NCI-H1092 (cell line): ENCODE measurements around the gene DDX23.

Source experiments
- DNase-seq: peaks from one replicate; lab custom pipeline; 2025; lab: John Stamatoyannopoulos, UW

The DDX23 gene

GRCh38 chr12:48823281-48823680 lies 28.7 kb downstream of the DDX23 start:
- no peak for DNase-seq

GRCh38 chr12:48822711-48823110 lies 29.3 kb downstream of the DDX23 start:
- no peak for DNase-seq

- no peak for DNase-seq
These were observed 29.8 kb downstream of the DDX23 start for GRCh38 chr12:48822139-48822538.

- no peak for DNase-seq
These were observed 31.8 kb downstream of the DDX23 start for GRCh38 chr12:48819986-48820725.

- no peak for DNase-seq
These were observed 33.0 kb downstream of the DDX23 start for GRCh38 chr12:48818831-48819590.

GRCh38 chr12:48817873-48818830 lies 33.8 kb downstream of the DDX23 start, which contains the start of gene CACNB3:
Gene CACNB3, plus strand, starts transcription at chr12:48818496. Its CDS starts 434 bp downstream, at chr12:48818930.
- DNase-seq, result peak; percentile 38

- no peak for DNase-seq
These were observed 35.7 kb downstream of the DDX23 start for GRCh38 chr12:48816143-48816854.

- peak; percentile 54 for DNase-seq
These were observed 36.5 kb downstream of the DDX23 start for GRCh38 chr12:48815126-48816110.

GRCh38 chr12:48814262-48815125 lies 37.5 kb downstream of the DDX23 start:
- peak; percentile 28 for DNase-seq

- DNase-seq, result no peak
These were observed 38.3 kb downstream of the DDX23 start for GRCh38 chr12:48813465-48814261.

GRCh38 chr12:48812389-48812788 lies 39.6 kb downstream of the DDX23 start:
- DNase-seq, result no peak

- no peak for DNase-seq
These were observed 40.4 kb downstream of the DDX23 start for GRCh38 chr12:48811437-48812090.

- DNase-seq, result no peak
These were observed 41.0 kb downstream of the DDX23 start for GRCh38 chr12:48810903-48811431.

- DNase-seq, result no peak
These were observed 44.0 kb downstream of the DDX23 start for GRCh38 chr12:48807981-48808380.

GRCh38 chr12:48803675-48804074 lies 48.3 kb downstream of the DDX23 start:
- DNase-seq, result no peak

- DNase-seq, result no peak
These were observed 51.0 kb downstream of the DDX23 start for GRCh38 chr12:48800971-48801370.

GRCh38 chr12:48800457-48800856 lies 51.5 kb downstream of the DDX23 start:
- no peak for DNase-seq

GRCh38 chr12:48796976-48797375 lies 55.0 kb downstream of the DDX23 start:
- no peak for DNase-seq
